SJSA1 (cell line): Measurements from ENCODE around the gene TMEM86A. TPM values are rescaled to one million over a fixed set of nuclear protein-coding genes. Genes with fewer than 3 reads are reported as not detected.
A peak's percentile ranks its signal among the peaks of the same experiment; 100 is the strongest.
"Not testable (repeated sequence)": the region's sequence is repeated elsewhere in the genome, so short reads cannot be mapped to it uniquely, and the experiment has no call there.

Experiments
- DNase-seq, 2 experiments: peaks; one replicate each; pipeline ENCODE4 v3.0.0-alpha.2; 2015 to 2020; ENCODE audit warnings: low spot score in 2 of 2, low read depth in 1 of 2
- H3K27ac ChIP-seq: fragments of 250-450 bp; sonication (Bioruptor Pico); 2 replicates; pipeline ENCODE4 v1.5.1; 2020; ENCODE audit warnings: mild to moderate bottlenecking, moderate library complexity
- H3K27me3 ChIP-seq: fragments of 250-450 bp; sonication (Bioruptor Pico); replicated peaks from 2 replicates; pipeline ENCODE4 v1.5.1; 2020; ENCODE audit warnings: mild to moderate bottlenecking, moderate library complexity
- H3K36me3 ChIP-seq: fragments of 250-450 bp; sonication (Bioruptor Pico); 2 replicates; pipeline ENCODE4 v1.5.1; 2020; ENCODE audit warnings: mild to moderate bottlenecking
- H3K4me1 ChIP-seq: fragments of 250-450 bp; sonication (Bioruptor Pico); replicated peaks from 2 replicates; pipeline ENCODE4 v1.6.1; 2021; ENCODE audit warnings: mild to moderate bottlenecking
- H3K4me3 ChIP-seq: fragments of 250-450 bp; sonication (Bioruptor Pico); 2 replicates; pipeline ENCODE4 v1.5.1; 2020; ENCODE audit warnings: mild to moderate bottlenecking
- H3K9me3 ChIP-seq: fragments of 250-450 bp; sonication (Bioruptor Pico); replicated peaks from 2 replicates; pipeline ENCODE4 v1.5.1; 2020; ENCODE audit warnings: mild to moderate bottlenecking
- total RNA-seq: library from RNA; depleted of rRNA; stranded (reverse); fragments of >200 nt; shearing (Covaris generic); gene quantifications from 2 replicates; pipeline ENCODE4 v1.2.3, GENCODE V29; 2014; rRNA removed

Gene TMEM86A
- 0.32 TPM in 1 of 2 replicates, not detected in the other for total RNA-seq

- peaks cover 3% of the 10 kb centered on the region; the same call in 1 of the 2 replicates for H3K4me1 ChIP-seq
- H3K27ac ChIP-seq = no peak within 1 kb of the TSS
- H3K4me3 ChIP-seq = peak within 1 kb of the TSS; percentile 72
- peak; percentile 70 to 72 for DNase-seq
- H3K27me3 ChIP-seq = no peaks in the 10 kb centered on the region
- no peaks in the 10 kb centered on the region for H3K36me3 ChIP-seq
- H3K9me3 ChIP-seq = no peaks in the 10 kb centered on the region
Observed at GRCh38 chr11:18698341-18699268, at the start of gene TMEM86A. TSS of gene TMEM86A (plus strand) at chr11:18698779. CDS start at chr11:18698887, 108 bp downstream.

- H3K4me1 ChIP-seq = no peaks in the 10 kb centered on the region
- no peaks in the 10 kb centered on the region for H3K9me3 ChIP-seq
- H3K36me3 ChIP-seq = no peaks in the 10 kb centered on the region
- H3K27me3 ChIP-seq = no peaks in the 10 kb centered on the region
- DNase-seq = no peak
- no peak overlapping the region for H3K27ac ChIP-seq
- no peak overlapping the region for H3K4me3 ChIP-seq
Observed at GRCh38 chr11:18650353-18650752, 48.2 kb upstream of the TMEM86A start.

GRCh38 chr11:18650859-18651557 lies 47.6 kb upstream of the TMEM86A start:
- Histone ChIP-seq H3K27ac (no peak overlapping the region), H3K36me3 (no peaks in the 10 kb centered on the region), H3K27me3 (no peaks in the 10 kb centered on the region), H3K9me3 (no peaks in the 10 kb centered on the region), H3K4me3 (no peak overlapping the region), H3K4me1 (no peaks in the 10 kb centered on the region)
- peak; percentile 22 to 33 for DNase-seq

- H3K27me3 ChIP-seq = no peaks in the 10 kb centered on the region
- H3K9me3 ChIP-seq = no peaks in the 10 kb centered on the region
- no peaks in the 10 kb centered on the region for H3K36me3 ChIP-seq
- no peak overlapping the region for H3K27ac ChIP-seq
- no peaks in the 10 kb centered on the region for H3K4me1 ChIP-seq
- DNase-seq = no peak
- H3K4me3 ChIP-seq = no peak overlapping the region
Observed at GRCh38 chr11:18657673-18658072, 40.9 kb upstream of the TMEM86A start.

GRCh38 chr11:18665353-18665872 lies 33.2 kb upstream of the TMEM86A start:
- H3K9me3 ChIP-seq, H3K27me3 ChIP-seq, H3K4me1 ChIP-seq, DNase-seq, H3K27ac ChIP-seq, H3K36me3 ChIP-seq, H3K4me3 ChIP-seq: not testable (repeated sequence)

- no peaks in the 10 kb centered on the region for H3K27me3 ChIP-seq
- no peak overlapping the region for H3K4me3 ChIP-seq
- DNase-seq = no peak
- H3K27ac ChIP-seq = no peak overlapping the region
- no peaks in the 10 kb centered on the region for H3K4me1 ChIP-seq
- no peaks in the 10 kb centered on the region for H3K9me3 ChIP-seq
- H3K36me3 ChIP-seq = no peaks in the 10 kb centered on the region
Observed at GRCh38 chr11:18668131-18668530, 30.4 kb upstream of the TMEM86A start.

GRCh38 chr11:18669219-18669596 lies 29.4 kb upstream of the TMEM86A start:
- no peaks in the 10 kb centered on the region for H3K9me3 ChIP-seq
- no peaks in the 10 kb centered on the region for H3K4me1 ChIP-seq
- H3K36me3 ChIP-seq = no peaks in the 10 kb centered on the region
- no peak for DNase-seq
- H3K27ac ChIP-seq = no peak overlapping the region
- no peak overlapping the region for H3K4me3 ChIP-seq
- H3K27me3 ChIP-seq = no peaks in the 10 kb centered on the region

- no peak for DNase-seq
- Histone ChIP-seq H3K4me3 (no peak overlapping the region), H3K27ac (no peak overlapping the region), H3K36me3 (no peaks in the 10 kb centered on the region), H3K27me3 (no peaks in the 10 kb centered on the region), H3K9me3 (no peaks in the 10 kb centered on the region), H3K4me1 (no peaks in the 10 kb centered on the region)
Observed at GRCh38 chr11:18669711-18670110, 28.9 kb upstream of the TMEM86A start.

GRCh38 chr11:18671246-18671645 lies 27.3 kb upstream of the TMEM86A start:
- Histone ChIP-seq H3K9me3 (no peaks in the 10 kb centered on the region), H3K27ac (no peak overlapping the region), H3K4me3 (no peak overlapping the region), H3K4me1 (no peaks in the 10 kb centered on the region), H3K27me3 (no peaks in the 10 kb centered on the region), H3K36me3 (no peaks in the 10 kb centered on the region)
- DNase-seq = no peak

- H3K36me3 ChIP-seq, H3K4me3 ChIP-seq, H3K27ac ChIP-seq, DNase-seq, H3K9me3 ChIP-seq, H3K27me3 ChIP-seq, H3K4me1 ChIP-seq: not testable (repeated sequence)
Observed at GRCh38 chr11:18672209-18672608, 26.4 kb upstream of the TMEM86A start.

GRCh38 chr11:18676803-18677202 lies 21.8 kb upstream of the TMEM86A start:
- DNase-seq = no peak
- no peaks in the 10 kb centered on the region for H3K9me3 ChIP-seq
- no peak overlapping the region for H3K4me3 ChIP-seq
- no peaks in the 10 kb centered on the region for H3K4me1 ChIP-seq
- H3K27ac ChIP-seq = no peak overlapping the region
- no peaks in the 10 kb centered on the region for H3K36me3 ChIP-seq
- no peaks in the 10 kb centered on the region for H3K27me3 ChIP-seq

- DNase-seq = no peak
- no peaks in the 10 kb centered on the region for H3K4me1 ChIP-seq
- H3K9me3 ChIP-seq = no peaks in the 10 kb centered on the region
- H3K27me3 ChIP-seq = no peaks in the 10 kb centered on the region
- no peak overlapping the region for H3K27ac ChIP-seq
- no peaks in the 10 kb centered on the region for H3K36me3 ChIP-seq
- H3K4me3 ChIP-seq = no peak overlapping the region
Observed at GRCh38 chr11:18677560-18677959, 21.0 kb upstream of the TMEM86A start.

GRCh38 chr11:18681949-18682348 lies 16.6 kb upstream of the TMEM86A start:
- not testable (repeated sequence) for H3K36me3 ChIP-seq, DNase-seq, H3K27ac ChIP-seq, H3K9me3 ChIP-seq, H3K4me1 ChIP-seq, H3K27me3 ChIP-seq, H3K4me3 ChIP-seq

GRCh38 chr11:18682466-18682865 lies 16.1 kb upstream of the TMEM86A start:
- H3K4me1 ChIP-seq = no peaks in the 10 kb centered on the region
- no peak overlapping the region for H3K4me3 ChIP-seq
- H3K27ac ChIP-seq = no peak overlapping the region
- no peaks in the 10 kb centered on the region for H3K9me3 ChIP-seq
- no peaks in the 10 kb centered on the region for H3K27me3 ChIP-seq
- no peaks in the 10 kb centered on the region for H3K36me3 ChIP-seq
- no peak for DNase-seq
